OCI-LY3 (cell line): ENCODE results near the gene NR1H3.

Experiments used
- H2AFZ ChIP-seq: fragments of 200-600, 300-600 bp; shearing (Covaris generic); 2 replicates; pipeline ENCODE4 v1.6.0; 2014; ENCODE audit warnings: antibody characterized with exemption, low read depth, low read length
- H3K27ac ChIP-seq: fragments of 200-600, 300-600 bp; sonication (generic); 2 replicates; pipeline ENCODE4 v1.5.1; 2014; ENCODE audit warnings: mild to moderate bottlenecking, low read length, moderate library complexity, mixed read lengths
- H3K27me3 ChIP-seq: fragments of 200-600, 300-600 bp; sonication (generic); 2 replicates; pipeline ENCODE4 v1.6.1; 2014; ENCODE audit warnings: low read depth, low read length, mixed read lengths
- H3K36me3 ChIP-seq: fragments of 200-600, 300-600 bp; sonication (generic); replicated peaks from 2 replicates; pipeline ENCODE3; 2014; ENCODE audit warnings: low read depth, low read length, mixed read lengths
- H3K4me1 ChIP-seq: fragments of 300-600, 200-600 bp; sonication (generic); 2 replicates; pipeline ENCODE4 v1.6.1; 2014; ENCODE audit warnings: low read length, mixed read lengths
- H3K4me2 ChIP-seq: fragments of 200-600, 300-600 bp; sonication (generic); 2 replicates; pipeline ENCODE4 v1.6.1; 2014; ENCODE audit warnings: low read length, mixed read lengths
- H3K4me3 ChIP-seq: fragments of 300-600, 200-600 bp; sonication (generic); 2 replicates; pipeline ENCODE4 v1.5.1; 2014; ENCODE audit warnings: antibody characterized with exemption, mild to moderate bottlenecking, low read length, moderate library complexity
- H3K79me2 ChIP-seq: fragments of 300-600, 200-600 bp; shearing (Covaris generic); 2 replicates; pipeline ENCODE4 v1.6.1; 2014; ENCODE audit warnings: mild to moderate bottlenecking, low read length, mixed read lengths
- H3K9ac ChIP-seq: fragments of 300-600, 200-600 bp; shearing (Covaris generic); 2 replicates; pipeline ENCODE4 v1.6.0; 2014; ENCODE audit warnings: mild to moderate bottlenecking, low read length, moderate library complexity
- H3K9me3 ChIP-seq: fragments of 200-600, 300-600 bp; shearing (Covaris generic); 2 replicates; pipeline ENCODE4 v1.6.1; 2014; ENCODE audit warnings: low read length, mixed read lengths; ENCODE audit not compliant: insufficient read depth
- H4K20me1 ChIP-seq: fragments of 200-600, 300-600 bp; sonication (generic); 2 replicates; pipeline ENCODE4 v1.6.1; 2016; ENCODE audit warnings: low read length, mixed read lengths; ENCODE audit not compliant: insufficient read depth
- CTCF ChIP-seq: fragments of 200-600, 300-600 bp; sonication (generic); IDR thresholded peaks from 2 replicates; pipeline ENCODE4 v1.5.1; 2014; ENCODE audit warnings: antibody characterized with exemption, low read length, low read depth
- EZH2phosphoT487 ChIP-seq: fragments of 200-600 bp; shearing (Covaris generic); IDR thresholded peaks from 2 replicates; pipeline ENCODE4 v1.6.1; 2018; ENCODE audit warnings: antibody characterized with exemption, mixed run types, low read depth

NR1H3 gene

GRCh38 chr11:47284151-47284550 is 26.4 kb downstream of the NR1H3 start:
- Histone ChIP-seq H3K4me1 (no peaks in the 10 kb centered on the region), H3K9me3 (no peaks in the 10 kb centered on the region), H3K9ac (no peak overlapping the region), H3K4me3 (no peak overlapping the region), H2AFZ (no peak overlapping the region), H3K27ac (no peak overlapping the region), H3K36me3 (peaks cover 57% of the 10 kb centered on the region), H3K4me2 (no peak overlapping the region), H4K20me1 (no peaks in the 10 kb centered on the region), H3K79me2 (no peaks in the 10 kb centered on the region), H3K27me3 (no peaks in the 10 kb centered on the region)
- TF ChIP-seq EZH2phosphoT487, result no peak
- TF ChIP-seq CTCF, result no peak

- no peak overlapping the region for H3K4me3 ChIP-seq
- H3K36me3 ChIP-seq, result peaks cover 71% of the 10 kb centered on the region
- no peak overlapping the region for H3K9ac ChIP-seq
- TF ChIP-seq EZH2phosphoT487 (no peak), CTCF (no peak)
- H3K4me2 ChIP-seq, result no peak overlapping the region
- H3K27ac ChIP-seq, result no peak overlapping the region
- no peaks in the 10 kb centered on the region for H3K4me1 ChIP-seq
- H3K27me3 ChIP-seq, result no peaks in the 10 kb centered on the region
- H2AFZ ChIP-seq, result no peak overlapping the region
- no peaks in the 10 kb centered on the region for H3K79me2 ChIP-seq
- H3K9me3 ChIP-seq, result no peaks in the 10 kb centered on the region
- H4K20me1 ChIP-seq, result no peaks in the 10 kb centered on the region
These were observed 28.4 kb downstream of the NR1H3 start for GRCh38 chr11:47285969-47286770.

DNA sequence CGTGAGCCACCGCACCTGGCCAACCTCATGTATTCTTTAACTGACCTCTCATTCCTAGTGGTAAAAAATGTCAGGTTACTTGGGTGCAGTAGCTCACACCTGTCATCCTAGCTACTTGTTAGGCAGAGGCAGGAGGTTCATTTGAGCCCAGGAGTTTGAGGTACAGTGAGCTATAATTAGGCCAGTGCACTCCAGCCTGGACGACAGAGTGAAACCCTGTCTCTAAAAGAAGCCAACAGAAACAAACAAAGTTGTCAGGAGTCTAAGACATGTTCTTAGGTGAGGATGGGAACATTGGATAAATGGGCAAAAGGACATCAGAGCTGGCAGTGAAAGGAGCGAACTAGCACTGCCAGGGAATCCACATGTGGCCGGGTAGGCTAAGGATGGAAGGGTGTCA is 30.3 kb downstream of the NR1H3 start:
- no peaks in the 10 kb centered on the region for H3K9me3 ChIP-seq
- TF ChIP-seq EZH2phosphoT487 (no peak), CTCF (no peak)
- H3K4me3 ChIP-seq, result no peak overlapping the region
- H3K27ac ChIP-seq, result no peak overlapping the region
- no peaks in the 10 kb centered on the region for H4K20me1 ChIP-seq
- H3K4me1 ChIP-seq, result no peaks in the 10 kb centered on the region
- no peak overlapping the region for H3K9ac ChIP-seq
- H2AFZ ChIP-seq, result no peak overlapping the region
- no peak overlapping the region for H3K4me2 ChIP-seq
- H3K79me2 ChIP-seq, result no peaks in the 10 kb centered on the region
- peaks cover 74% of the 10 kb centered on the region for H3K36me3 ChIP-seq
- H3K27me3 ChIP-seq, result no peaks in the 10 kb centered on the region

DNA sequence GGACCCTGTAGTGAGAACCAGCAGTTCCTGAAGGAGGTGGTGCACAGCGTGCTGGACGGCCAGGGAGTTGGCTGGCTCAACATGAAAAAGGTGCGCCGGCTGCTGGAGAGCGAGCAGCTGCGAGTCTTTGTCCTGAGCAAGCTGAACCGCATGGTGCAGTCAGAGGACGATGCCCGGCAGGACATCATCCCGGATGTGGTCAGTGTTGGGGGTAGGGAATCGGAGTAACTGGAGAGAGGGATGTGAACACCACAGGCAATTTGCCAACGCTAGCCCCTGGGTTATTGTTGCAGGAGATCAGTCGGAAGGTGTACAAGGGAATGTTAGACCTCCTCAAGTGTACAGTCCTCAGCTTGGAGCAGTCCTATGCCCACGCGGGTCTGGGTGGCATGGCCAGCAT is 32.1 kb downstream of the NR1H3 start:
- H3K36me3 ChIP-seq, result peaks cover 67% of the 10 kb centered on the region

More for the DNA sequence above, 32.1 kb downstream of the NR1H3 start:
- Histone ChIP-seq H3K27ac (no peak overlapping the region), H3K4me3 (no peak overlapping the region), H3K4me2 (no peak overlapping the region), H3K4me1 (no peaks in the 10 kb centered on the region), H3K9ac (no peak overlapping the region), H2AFZ (no peak overlapping the region), H4K20me1 (no peaks in the 10 kb centered on the region), H3K27me3 (no peaks in the 10 kb centered on the region), H3K9me3 (no peaks in the 10 kb centered on the region), H3K79me2 (no peaks in the 10 kb centered on the region)
- TF ChIP-seq CTCF, result no peak
- no peak for TF ChIP-seq EZH2phosphoT487
